ENCODE measurements around the gene PTS. TPM values are rescaled to one million over a fixed set of nuclear protein-coding genes. Genes with fewer than 3 reads are reported as not detected.

PTS gene
- total RNA-seq, 6 donors from 2014 or later = 15.0 to 26.5 (median 21.2) TPM

DNA sequence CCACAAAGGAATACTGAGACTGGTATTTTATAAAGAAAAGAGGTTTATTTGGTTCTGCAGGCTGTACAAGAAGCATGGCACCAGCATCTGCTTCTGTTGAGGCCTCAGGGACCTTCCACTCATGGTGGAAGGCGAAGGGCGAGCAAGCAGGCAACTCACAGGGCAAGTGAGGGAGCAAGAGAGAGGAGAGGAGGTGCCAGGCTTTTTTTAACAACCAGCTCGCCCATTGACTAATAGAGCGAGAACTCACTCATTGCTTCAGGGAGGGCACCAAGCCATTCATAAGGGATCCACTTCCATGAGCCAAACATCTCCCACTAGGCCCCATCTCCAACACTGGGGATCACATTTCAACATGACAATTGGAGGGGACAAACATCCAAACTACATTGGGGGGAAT is 1.2 kb downstream of the PTS start:
- peaks cover 0 to 33% (median 14%) of the 10 kb centered on the region in 4 donors for H3K36me3 ChIP-seq
- H3K4me3 ChIP-seq = peak overlapping the region in 3 of 4 donors; percentile 69 to 74 (median 71)
- H3K27ac ChIP-seq = peak overlapping the region in 1 of 4 donors; percentile 98
- ATAC-seq (ENCODE audit: low FRiP score in 2 of 2) (no peak), DNase-seq (no peak)
- H3K9me3 ChIP-seq = no peaks in the 10 kb centered on the region
- H3K4me1 ChIP-seq = peaks cover 6 to 12% (median 9%) of the 10 kb centered on the region in 4 donors
- no peaks in the 10 kb centered on the region for H3K27me3 ChIP-seq
- TF ChIP-seq POLR2AphosphoS5 (IDR thresholded peaks at IDR 0.05) = no peak
- no peak for TF ChIP-seq EP300 (IDR thresholded peaks at IDR 0.05)
- no peak for TF ChIP-seq POLR2A (IDR thresholded peaks at IDR 0.05)
- TF ChIP-seq, protein P1, sequence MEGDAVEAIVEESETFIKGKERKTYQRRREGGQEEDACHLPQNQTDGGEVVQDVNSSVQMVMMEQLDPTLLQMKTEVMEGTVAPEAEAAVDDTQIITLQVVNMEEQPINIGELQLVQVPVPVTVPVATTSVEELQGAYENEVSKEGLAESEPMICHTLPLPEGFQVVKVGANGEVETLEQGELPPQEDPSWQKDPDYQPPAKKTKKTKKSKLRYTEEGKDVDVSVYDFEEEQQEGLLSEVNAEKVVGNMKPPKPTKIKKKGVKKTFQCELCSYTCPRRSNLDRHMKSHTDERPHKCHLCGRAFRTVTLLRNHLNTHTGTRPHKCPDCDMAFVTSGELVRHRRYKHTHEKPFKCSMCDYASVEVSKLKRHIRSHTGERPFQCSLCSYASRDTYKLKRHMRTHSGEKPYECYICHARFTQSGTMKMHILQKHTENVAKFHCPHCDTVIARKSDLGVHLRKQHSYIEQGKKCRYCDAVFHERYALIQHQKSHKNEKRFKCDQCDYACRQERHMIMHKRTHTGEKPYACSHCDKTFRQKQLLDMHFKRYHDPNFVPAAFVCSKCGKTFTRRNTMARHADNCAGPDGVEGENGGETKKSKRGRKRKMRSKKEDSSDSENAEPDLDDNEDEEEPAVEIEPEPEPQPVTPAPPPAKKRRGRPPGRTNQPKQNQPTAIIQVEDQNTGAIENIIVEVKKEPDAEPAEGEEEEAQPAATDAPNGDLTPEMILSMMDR (IDR thresholded peaks at IDR 0.05) = no peak
- WGBS, 2 donors = 80 to 87% methylated on average over 4 of the region's 4 CpGs

DNA sequence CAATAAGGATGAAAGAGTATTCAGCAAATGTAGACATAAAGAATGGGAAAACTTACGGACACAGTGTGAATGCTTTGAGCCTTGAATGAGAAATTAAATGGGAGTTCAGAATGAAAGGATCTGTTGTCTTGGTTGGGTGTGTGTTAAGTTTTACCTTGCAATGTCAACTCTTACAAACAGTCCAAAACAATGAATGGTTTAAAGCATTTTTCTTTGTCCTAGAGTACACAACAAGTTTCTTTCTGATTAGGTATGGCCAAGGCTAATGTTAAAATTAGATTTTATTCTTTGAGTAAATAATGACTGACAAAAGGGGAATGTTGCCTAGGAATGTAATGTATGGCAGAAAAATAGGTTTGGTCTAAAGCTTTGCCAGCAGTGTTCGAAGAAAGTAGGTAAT is 2.5 kb downstream of the PTS start:
- ATAC-seq (ENCODE audit: low FRiP score in 2 of 2) (no peak), DNase-seq (no peak)
- H3K36me3 ChIP-seq = peaks cover 0 to 44% (median 19%) of the 10 kb centered on the region in 4 donors
- H3K27ac ChIP-seq = no peak overlapping the region
- no peak for TF ChIP-seq EP300 (IDR thresholded peaks at IDR 0.05)
- TF ChIP-seq POLR2AphosphoS5 (IDR thresholded peaks at IDR 0.05) = no peak
- TF ChIP-seq, protein P1 (IDR thresholded peaks at IDR 0.05) = no peak
- no peak for TF ChIP-seq POLR2A (IDR thresholded peaks at IDR 0.05)
- 92 to 95% methylated on average over 2 of the region's 2 CpGs for WGBS, 2 donors
- H3K9me3 ChIP-seq = no peaks in the 10 kb centered on the region
- peaks cover 6 to 12% (median 9%) of the 10 kb centered on the region in 4 donors for H3K4me1 ChIP-seq
- no peaks in the 10 kb centered on the region for H3K27me3 ChIP-seq
- H3K4me3 ChIP-seq = no peak overlapping the region

DNA sequence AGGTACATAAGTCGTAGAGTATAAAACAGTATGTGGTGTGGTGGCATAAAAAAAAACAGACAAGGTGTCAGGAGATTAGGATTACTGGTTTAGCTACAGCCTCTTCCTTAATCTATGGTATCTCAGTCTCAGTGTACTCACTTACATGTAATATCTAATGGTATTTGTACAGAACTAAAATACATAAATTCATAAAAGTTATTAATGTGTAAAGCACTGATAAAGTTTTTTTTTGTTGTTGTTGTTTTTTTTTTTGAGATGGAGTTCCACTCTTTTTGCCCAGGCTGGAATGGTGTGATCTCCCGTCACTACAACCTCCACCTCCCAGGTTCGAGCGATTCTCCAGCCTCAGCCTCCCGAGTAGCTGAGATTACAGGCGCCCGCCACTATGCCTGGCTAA is 2.9 kb downstream of the PTS start:
- Histone ChIP-seq H3K9me3 (no peaks in the 10 kb centered on the region), H3K4me1 (peaks cover 6 to 12% (median 9%) of the 10 kb centered on the region in 4 donors), H3K27me3 (no peaks in the 10 kb centered on the region), H3K27ac (no peak overlapping the region), H3K4me3 (no peak overlapping the region), H3K36me3 (peaks cover 2 to 48% (median 23%) of the 10 kb centered on the region in 4 donors)
- no peak for TF ChIP-seq POLR2A (IDR thresholded peaks at IDR 0.05)
- TF ChIP-seq, protein P1 (IDR thresholded peaks at IDR 0.05) = no peak
- TF ChIP-seq POLR2AphosphoS5 (IDR thresholded peaks at IDR 0.05) = no peak
- no peak for TF ChIP-seq EP300 (IDR thresholded peaks at IDR 0.05)
- DNase-seq (no peak), ATAC-seq (ENCODE audit: low FRiP score in 2 of 2) (no peak)
- WGBS, 2 donors = 95 to 96% methylated on average over 7 of the region's 7 CpGs

DNA sequence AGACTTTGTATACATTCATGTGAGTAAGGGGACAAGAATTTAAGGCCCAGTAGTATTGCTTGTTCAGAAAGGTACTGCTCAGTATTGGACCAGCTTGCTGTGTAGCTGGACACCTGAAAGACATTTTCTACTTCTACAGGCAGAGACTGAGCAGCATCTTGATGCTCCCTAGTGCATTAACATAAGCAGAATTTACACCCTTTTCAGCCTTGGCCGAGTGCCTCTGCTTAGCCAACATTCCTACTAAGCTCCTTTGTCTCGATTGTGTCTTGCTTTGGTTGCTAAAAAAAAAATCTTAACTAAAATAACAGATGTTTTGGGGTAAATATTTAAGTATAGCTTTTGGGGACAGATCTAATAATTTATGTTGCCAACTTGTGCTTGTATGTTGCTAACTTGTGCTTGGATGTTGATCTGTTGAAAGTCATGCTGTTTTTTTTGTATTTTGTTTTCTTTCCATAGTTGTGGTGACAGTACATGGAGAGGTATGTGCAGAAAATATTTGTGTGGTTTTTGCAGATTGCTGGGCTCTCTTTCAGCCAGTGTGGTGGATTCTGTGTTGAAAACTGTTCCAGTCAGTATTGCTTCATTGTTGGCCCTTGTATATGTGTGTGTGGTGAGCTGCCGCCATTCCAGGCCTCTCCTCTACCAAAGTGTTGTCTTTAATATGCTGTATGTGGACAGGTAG is 3.7 kb downstream of the PTS start:
- no peaks in the 10 kb centered on the region for H3K9me3 ChIP-seq
- H3K4me3 ChIP-seq = no peak overlapping the region
- 53 to 65% methylated on average over 3 of the region's 3 CpGs for WGBS, 2 donors
- no peak overlapping the region for H3K27ac ChIP-seq
- peaks cover 3 to 56% (median 25%) of the 10 kb centered on the region in 4 donors for H3K36me3 ChIP-seq
- peaks cover 6 to 12% (median 9%) of the 10 kb centered on the region in 4 donors for H3K4me1 ChIP-seq
- TF ChIP-seq, protein P1 (IDR thresholded peaks at IDR 0.05) = no peak
- no peak for TF ChIP-seq POLR2AphosphoS5 (IDR thresholded peaks at IDR 0.05)
- no peak for TF ChIP-seq POLR2A (IDR thresholded peaks at IDR 0.05)
- TF ChIP-seq EP300 (IDR thresholded peaks at IDR 0.05) = no peak
- DNase-seq = no peak
- H3K27me3 ChIP-seq = no peaks in the 10 kb centered on the region
- no peak for ATAC-seq (ENCODE audit: low FRiP score in 2 of 2)

DNA sequence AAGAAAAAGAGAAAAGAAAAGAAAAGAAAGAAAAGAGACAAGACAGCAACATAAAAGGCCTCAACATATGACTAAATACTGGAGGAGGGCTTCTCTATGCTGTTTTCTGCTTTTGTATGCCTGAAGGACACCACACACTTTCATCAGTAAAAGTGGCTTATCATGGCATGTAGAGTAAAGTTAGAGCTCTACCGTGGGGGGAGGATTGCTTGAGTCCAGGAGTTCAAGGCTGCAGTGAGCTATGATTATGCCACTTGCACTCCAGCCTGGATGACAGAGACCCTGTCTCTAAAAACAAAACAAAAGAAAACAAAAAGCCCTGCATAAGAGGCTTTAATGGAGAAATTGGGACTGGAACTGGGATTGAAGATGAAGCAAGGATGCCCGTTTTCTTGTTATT is 5.7 kb downstream of the PTS start:
- H3K36me3 ChIP-seq = peaks cover 12 to 75% (median 42%) of the 10 kb centered on the region in 4 donors
- H3K4me1 ChIP-seq = peaks cover 6 to 9% (median 7%) of the 10 kb centered on the region in 4 donors
- ATAC-seq (ENCODE audit: low FRiP score in 2 of 2) = no peak
- WGBS, 2 donors = 80 to 89% methylated on average over 2 of the region's 2 CpGs
- no peaks in the 10 kb centered on the region for H3K9me3 ChIP-seq
- TF ChIP-seq POLR2AphosphoS5 (IDR thresholded peaks at IDR 0.05) (no peak), POLR2A (IDR thresholded peaks at IDR 0.05) (no peak)
- H3K27me3 ChIP-seq = no peaks in the 10 kb centered on the region
- DNase-seq = no peak
- H3K4me3 ChIP-seq = no peak overlapping the region
- H3K27ac ChIP-seq = no peak overlapping the region

Data from upper lobe of left lung (tissue), 6 donors.